GM12878 (cell line): ENCODE results near the gene TP53BP1. TPM values are rescaled to one million over a fixed set of nuclear protein-coding genes. Genes with fewer than 3 reads are reported as not detected.
A peak's percentile ranks its signal among the peaks of the same experiment; 100 is the strongest.

ENCODE experiments used
- CREB1 ChIP-seq: IDR thresholded peaks from 2 replicates; pipeline ENCODE4 v1.6.1; 2012; ENCODE audit warnings: low read depth, mild to moderate bottlenecking, inconsistent platforms
- DPF2 ChIP-seq: fragments of 450-650 bp; IDR thresholded peaks from 2 replicates; pipeline ENCODE4 v1.6.1; 2017; ENCODE audit warnings: mild to moderate bottlenecking
- EED ChIP-seq: sonication (generic); IDR thresholded peaks from 2 replicates; pipeline ENCODE4 v1.6.1; 2016; ENCODE audit warnings: antibody characterized with exemption, low read depth
- FOXK2 ChIP-seq: fragments of 450-650 bp; IDR thresholded peaks from 2 replicates; pipeline ENCODE4 v1.6.1; 2017; ENCODE audit warnings: mild to moderate bottlenecking, moderate library complexity
- HDAC6 ChIP-seq: fragments of 200-600 bp; sonication (generic); IDR thresholded peaks from one replicate; pipeline ENCODE4 v1.8.0; 2017; ENCODE audit warnings: antibody characterized with exemption; ENCODE audit not compliant: unreplicated experiment
- LARP7 ChIP-seq: fragments of 450-650 bp; IDR thresholded peaks from 2 replicates; pipeline ENCODE4 v1.6.1; 2017; ENCODE audit warnings: mild to moderate bottlenecking
- NR2F1 ChIP-seq: fragments of 450-650 bp; conservative IDR thresholded peaks from 2 replicates; pipeline ENCODE4 v1.6.1; 2017; ENCODE audit warnings: mild to moderate bottlenecking
- RAD21 ChIP-seq: IDR thresholded peaks from 2 replicates; pipeline ENCODE4 v1.6.1; 2011; ENCODE audit warnings: mild to moderate bottlenecking, low read depth, low read length, moderate library complexity; ENCODE audit not compliant: insufficient read depth
- SMC3 ChIP-seq: IDR thresholded peaks from 2 replicates; pipeline ENCODE4 v1.6.1; 2011; ENCODE audit warnings: low read length, improper control_type of control experiment, borderline replicate concordance
- TAF1 ChIP-seq: IDR thresholded peaks from 2 replicates; pipeline ENCODE4 v1.6.1; 2011; ENCODE audit warnings: mild to moderate bottlenecking, low read depth, low read length, borderline replicate concordance
- TBL1XR1 ChIP-seq: IDR thresholded peaks from 2 replicates; pipeline ENCODE4 v1.6.1; 2012; ENCODE audit warnings: low read depth, low read length, improper control_type of control experiment
- polyA plus RNA-seq, 11 experiments: library from polyadenylated mRNA; depleted of rRNA in 4 of 11; unstranded in 6 of 11; stranded (reverse) in 5 of 11; fragments of >200 nt; fragmentation: Nextera tagmentation in 4 of 11; fragmentation: Illumina TruSeq in 1 of 11; extraction: Ambion mirVana in 4 of 11; extraction: Trizol in 1 of 11; gene quantifications; 1 replicate in 1 of 11; 2 replicates in 10 of 11; pipeline versions ENCODE4 v1.2.1 to v1.2.3, GENCODE V29; 2011 to 2016; ENCODE audit warnings: inconsistent platforms in 2 of 11, missing spikeins in 2 of 11, low read depth in 1 of 11
- total RNA-seq, 4 experiments: library from RNA; depleted of rRNA in 3 of 4; stranded (reverse); fragments of >200 nt in 3 of 4; fragmentation: Illumina TruSeq in 1 of 4; extraction: Trizol in 1 of 4; gene quantifications; 2 replicates each; pipeline versions ENCODE4 v1.2.1 to v1.2.3, GENCODE V29; 2013 to 2021
- TF ChIP-seq, protein P1 (sequence below): fragments of 450-650 bp; formaldehyde crosslinking; IDR thresholded peaks from 2 replicates; pipeline ENCODE4 v1.4.0; 2020; ENCODE audit warnings: mild to moderate bottlenecking, moderate library complexity
- TF ChIP-seq, protein P2 (sequence below): fragments of 450-650 bp; IDR thresholded peaks from 2 replicates; pipeline ENCODE4 v1.6.1; 2017; ENCODE audit warnings: mild to moderate bottlenecking, low read depth, inconsistent platforms; ENCODE audit not compliant: poor library complexity, severe bottlenecking
- TF ChIP-seq, protein P3 (sequence below): fragments of 450-650 bp; IDR thresholded peaks from 2 replicates; pipeline ENCODE4 v1.6.1; 2017; ENCODE audit warnings: mild to moderate bottlenecking, moderate library complexity
- TF ChIP-seq, protein P4 (sequence below): fragments of 450-650 bp; IDR thresholded peaks from 2 replicates; pipeline ENCODE4 v1.6.1; 2016; ENCODE audit warnings: mild to moderate bottlenecking, moderate library complexity, borderline replicate concordance

Gene TP53BP1
- total and polyA plus RNA-seq, 10 of the 15 experiments (the other 5 are each of a cell fraction or from before 2014, with no cell fraction given), result 6.2 to 50.2 (median 19.3) TPM

DNA sequence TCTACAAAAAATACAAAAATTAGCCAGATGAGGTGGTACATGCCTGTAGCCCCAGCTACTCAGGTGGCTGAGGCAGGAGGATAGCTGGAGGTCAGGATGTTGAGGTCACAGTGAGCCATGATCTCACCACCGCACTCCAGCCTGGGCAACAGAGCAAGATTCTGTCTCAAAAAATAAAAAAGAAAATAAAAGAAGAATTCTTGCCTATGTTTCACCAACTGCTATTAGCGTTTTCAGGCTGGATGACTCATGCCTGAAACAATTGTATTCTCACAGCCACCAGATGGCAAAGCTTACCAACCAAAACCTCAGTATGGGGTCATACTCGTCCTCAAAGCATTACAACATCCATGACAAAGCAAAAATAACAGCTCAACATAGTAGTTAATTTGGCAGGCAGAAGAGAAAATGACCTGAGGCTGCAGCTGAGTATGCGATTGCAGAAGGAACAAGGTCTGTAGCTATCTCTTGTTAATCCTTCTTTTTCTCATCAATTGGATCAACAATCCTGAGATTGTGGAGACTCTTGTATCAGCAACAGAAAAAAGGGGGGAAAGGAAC, 52.2 kb downstream of the TP53BP1 start (continued):
- TF ChIP-seq, protein P1, sequence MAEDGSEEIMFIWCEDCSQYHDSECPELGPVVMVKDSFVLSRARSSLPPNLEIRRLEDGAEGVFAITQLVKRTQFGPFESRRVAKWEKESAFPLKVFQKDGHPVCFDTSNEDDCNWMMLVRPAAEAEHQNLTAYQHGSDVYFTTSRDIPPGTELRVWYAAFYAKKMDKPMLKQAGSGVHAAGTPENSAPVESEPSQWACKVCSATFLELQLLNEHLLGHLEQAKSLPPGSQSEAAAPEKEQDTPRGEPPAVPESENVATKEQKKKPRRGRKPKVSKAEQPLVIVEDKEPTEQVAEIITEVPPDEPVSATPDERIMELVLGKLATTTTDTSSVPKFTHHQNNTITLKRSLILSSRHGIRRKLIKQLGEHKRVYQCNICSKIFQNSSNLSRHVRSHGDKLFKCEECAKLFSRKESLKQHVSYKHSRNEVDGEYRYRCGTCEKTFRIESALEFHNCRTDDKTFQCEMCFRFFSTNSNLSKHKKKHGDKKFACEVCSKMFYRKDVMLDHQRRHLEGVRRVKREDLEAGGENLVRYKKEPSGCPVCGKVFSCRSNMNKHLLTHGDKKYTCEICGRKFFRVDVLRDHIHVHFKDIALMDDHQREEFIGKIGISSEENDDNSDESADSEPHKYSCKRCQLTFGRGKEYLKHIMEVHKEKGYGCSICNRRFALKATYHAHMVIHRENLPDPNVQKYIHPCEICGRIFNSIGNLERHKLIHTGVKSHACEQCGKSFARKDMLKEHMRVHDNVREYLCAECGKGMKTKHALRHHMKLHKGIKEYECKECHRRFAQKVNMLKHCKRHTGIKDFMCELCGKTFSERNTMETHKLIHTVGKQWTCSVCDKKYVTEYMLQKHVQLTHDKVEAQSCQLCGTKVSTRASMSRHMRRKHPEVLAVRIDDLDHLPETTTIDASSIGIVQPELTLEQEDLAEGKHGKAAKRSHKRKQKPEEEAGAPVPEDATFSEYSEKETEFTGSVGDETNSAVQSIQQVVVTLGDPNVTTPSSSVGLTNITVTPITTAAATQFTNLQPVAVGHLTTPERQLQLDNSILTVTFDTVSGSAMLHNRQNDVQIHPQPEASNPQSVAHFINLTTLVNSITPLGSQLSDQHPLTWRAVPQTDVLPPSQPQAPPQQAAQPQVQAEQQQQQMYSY (CRISPR knock-in tag), result no peak
- no peak for TF ChIP-seq CREB1
- no peak for TF ChIP-seq FOXK2
- TF ChIP-seq, protein P2, sequence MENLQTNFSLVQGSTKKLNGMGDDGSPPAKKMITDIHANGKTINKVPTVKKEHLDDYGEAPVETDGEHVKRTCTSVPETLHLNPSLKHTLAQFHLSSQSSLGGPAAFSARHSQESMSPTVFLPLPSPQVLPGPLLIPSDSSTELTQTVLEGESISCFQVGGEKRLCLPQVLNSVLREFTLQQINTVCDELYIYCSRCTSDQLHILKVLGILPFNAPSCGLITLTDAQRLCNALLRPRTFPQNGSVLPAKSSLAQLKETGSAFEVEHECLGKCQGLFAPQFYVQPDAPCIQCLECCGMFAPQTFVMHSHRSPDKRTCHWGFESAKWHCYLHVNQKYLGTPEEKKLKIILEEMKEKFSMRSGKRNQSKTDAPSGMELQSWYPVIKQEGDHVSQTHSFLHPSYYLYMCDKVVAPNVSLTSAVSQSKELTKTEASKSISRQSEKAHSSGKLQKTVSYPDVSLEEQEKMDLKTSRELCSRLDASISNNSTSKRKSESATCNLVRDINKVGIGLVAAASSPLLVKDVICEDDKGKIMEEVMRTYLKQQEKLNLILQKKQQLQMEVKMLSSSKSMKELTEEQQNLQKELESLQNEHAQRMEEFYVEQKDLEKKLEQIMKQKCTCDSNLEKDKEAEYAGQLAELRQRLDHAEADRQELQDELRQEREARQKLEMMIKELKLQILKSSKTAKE, result no peak
- no peak for TF ChIP-seq EED
- no peak for TF ChIP-seq DPF2
- TF ChIP-seq TBL1XR1, result no peak
- TF ChIP-seq, protein P3, sequence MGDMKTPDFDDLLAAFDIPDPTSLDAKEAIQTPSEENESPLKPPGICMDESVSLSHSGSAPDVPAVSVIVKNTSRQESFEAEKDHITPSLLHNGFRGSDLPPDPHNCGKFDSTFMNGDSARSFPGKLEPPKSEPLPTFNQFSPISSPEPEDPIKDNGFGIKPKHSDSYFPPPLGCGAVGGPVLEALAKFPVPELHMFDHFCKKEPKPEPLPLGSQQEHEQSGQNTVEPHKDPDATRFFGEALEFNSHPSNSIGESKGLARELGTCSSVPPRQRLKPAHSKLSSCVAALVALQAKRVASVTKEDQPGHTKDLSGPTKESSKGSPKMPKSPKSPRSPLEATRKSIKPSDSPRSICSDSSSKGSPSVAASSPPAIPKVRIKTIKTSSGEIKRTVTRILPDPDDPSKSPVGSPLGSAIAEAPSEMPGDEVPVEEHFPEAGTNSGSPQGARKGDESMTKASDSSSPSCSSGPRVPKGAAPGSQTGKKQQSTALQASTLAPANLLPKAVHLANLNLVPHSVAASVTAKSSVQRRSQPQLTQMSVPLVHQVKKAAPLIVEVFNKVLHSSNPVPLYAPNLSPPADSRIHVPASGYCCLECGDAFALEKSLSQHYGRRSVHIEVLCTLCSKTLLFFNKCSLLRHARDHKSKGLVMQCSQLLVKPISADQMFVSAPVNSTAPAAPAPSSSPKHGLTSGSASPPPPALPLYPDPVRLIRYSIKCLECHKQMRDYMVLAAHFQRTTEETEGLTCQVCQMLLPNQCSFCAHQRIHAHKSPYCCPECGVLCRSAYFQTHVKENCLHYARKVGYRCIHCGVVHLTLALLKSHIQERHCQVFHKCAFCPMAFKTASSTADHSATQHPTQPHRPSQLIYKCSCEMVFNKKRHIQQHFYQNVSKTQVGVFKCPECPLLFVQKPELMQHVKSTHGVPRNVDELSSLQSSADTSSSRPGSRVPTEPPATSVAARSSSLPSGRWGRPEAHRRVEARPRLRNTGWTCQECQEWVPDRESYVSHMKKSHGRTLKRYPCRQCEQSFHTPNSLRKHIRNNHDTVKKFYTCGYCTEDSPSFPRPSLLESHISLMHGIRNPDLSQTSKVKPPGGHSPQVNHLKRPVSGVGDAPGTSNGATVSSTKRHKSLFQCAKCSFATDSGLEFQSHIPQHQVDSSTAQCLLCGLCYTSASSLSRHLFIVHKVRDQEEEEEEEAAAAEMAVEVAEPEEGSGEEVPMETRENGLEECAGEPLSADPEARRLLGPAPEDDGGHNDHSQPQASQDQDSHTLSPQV, result no peak
- TF ChIP-seq HDAC6, result no peak
- TF ChIP-seq LARP7, result no peak
- no peak for TF ChIP-seq TAF1
- TF ChIP-seq RAD21, result peak; percentile 50
- peak; percentile 35; the same call in 1 of the 2 replicates for TF ChIP-seq SMC3
- TF ChIP-seq NR2F1, result no peak
- TF ChIP-seq, protein P4, sequence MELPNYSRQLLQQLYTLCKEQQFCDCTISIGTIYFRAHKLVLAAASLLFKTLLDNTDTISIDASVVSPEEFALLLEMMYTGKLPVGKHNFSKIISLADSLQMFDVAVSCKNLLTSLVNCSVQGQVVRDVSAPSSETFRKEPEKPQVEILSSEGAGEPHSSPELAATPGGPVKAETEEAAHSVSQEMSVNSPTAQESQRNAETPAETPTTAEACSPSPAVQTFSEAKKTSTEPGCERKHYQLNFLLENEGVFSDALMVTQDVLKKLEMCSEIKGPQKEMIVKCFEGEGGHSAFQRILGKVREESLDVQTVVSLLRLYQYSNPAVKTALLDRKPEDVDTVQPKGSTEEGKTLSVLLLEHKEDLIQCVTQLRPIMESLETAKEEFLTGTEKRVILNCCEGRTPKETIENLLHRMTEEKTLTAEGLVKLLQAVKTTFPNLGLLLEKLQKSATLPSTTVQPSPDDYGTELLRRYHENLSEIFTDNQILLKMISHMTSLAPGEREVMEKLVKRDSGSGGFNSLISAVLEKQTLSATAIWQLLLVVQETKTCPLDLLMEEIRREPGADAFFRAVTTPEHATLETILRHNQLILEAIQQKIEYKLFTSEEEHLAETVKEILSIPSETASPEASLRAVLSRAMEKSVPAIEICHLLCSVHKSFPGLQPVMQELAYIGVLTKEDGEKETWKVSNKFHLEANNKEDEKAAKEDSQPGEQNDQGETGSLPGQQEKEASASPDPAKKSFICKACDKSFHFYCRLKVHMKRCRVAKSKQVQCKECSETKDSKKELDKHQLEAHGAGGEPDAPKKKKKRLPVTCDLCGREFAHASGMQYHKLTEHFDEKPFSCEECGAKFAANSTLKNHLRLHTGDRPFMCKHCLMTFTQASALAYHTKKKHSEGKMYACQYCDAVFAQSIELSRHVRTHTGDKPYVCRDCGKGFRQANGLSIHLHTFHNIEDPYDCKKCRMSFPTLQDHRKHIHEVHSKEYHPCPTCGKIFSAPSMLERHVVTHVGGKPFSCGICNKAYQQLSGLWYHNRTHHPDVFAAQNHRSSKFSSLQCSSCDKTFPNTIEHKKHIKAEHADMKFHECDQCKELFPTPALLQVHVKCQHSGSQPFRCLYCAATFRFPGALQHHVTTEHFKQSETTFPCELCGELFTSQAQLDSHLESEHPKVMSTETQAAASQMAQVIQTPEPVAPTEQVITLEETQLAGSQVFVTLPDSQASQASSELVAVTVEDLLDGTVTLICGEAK, result no peak
